Effector memory CD8-positive, alpha-beta T cell (primary cell): Measurements from ENCODE around the gene KLHDC2.
"Not testable (repeated sequence)": the region's sequence is repeated elsewhere in the genome, so short reads cannot be mapped to it uniquely, and the experiment has no call there.

Experiments used
- ATAC-seq: fragments of 150-1000 bp; cut with Tn5 transposase; replicated peaks from 2 replicates; pipeline ENCODE4 v1.10.0; 2021; ENCODE audit warnings: mild to moderate bottlenecking, moderate library complexity
- DNase-seq, 3 experiments: peaks; one replicate each; pipeline ENCODE4 v3.0.0; 2021
- H3K27ac Mint-ChIP-seq, 2 donors: one replicate each; pipeline ENCODE4 v1.8.0; 2022; ENCODE audit warnings: mild to moderate bottlenecking in 2 of 2, mixed read lengths in 2 of 2, moderate library complexity in 2 of 2
- H3K27me3 Mint-ChIP-seq, 2 donors: one replicate each; pipeline ENCODE4 v1.8.0; 2022; ENCODE audit warnings: mixed read lengths in 2 of 2
- H3K36me3 Mint-ChIP-seq: one replicate; pipeline ENCODE4 v1.8.0; 2022; ENCODE audit warnings: mild to moderate bottlenecking, moderate library complexity, mixed read lengths; ENCODE audit not compliant: insufficient read depth
- H3K4me1 Mint-ChIP-seq, 2 donors: one replicate each; pipeline ENCODE4 v1.8.0; 2022; ENCODE audit warnings: low read depth in 2 of 2, mixed read lengths in 2 of 2
- H3K4me3 Mint-ChIP-seq, 2 donors: one replicate each; pipeline ENCODE4 v1.8.0; 2022; ENCODE audit warnings: mild to moderate bottlenecking in 2 of 2, mixed read lengths in 2 of 2, moderate library complexity in 2 of 2
- H3K9me3 Mint-ChIP-seq, 2 donors: one replicate each; pipeline ENCODE4 v1.8.0; 2022; ENCODE audit warnings: mixed read lengths in 2 of 2

The KLHDC2 gene

DNA sequence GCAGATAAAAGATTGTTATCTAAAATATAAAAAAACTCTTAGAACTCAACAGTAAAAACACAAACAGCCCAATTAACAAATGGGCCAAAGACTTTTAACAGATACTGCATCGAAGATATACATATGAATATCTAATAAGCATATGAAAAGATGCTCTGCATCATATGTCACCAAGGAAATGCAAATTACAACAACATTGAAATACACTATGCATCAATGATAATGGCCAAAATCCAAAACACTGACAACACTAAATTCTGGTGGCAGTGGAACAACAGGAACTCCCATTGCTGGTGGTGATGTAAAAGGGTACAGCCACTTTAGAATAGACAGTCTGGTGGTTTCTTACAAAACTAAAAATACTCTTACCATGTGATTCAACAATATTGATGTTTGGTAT is 40.8 kb downstream of the KLHDC2 start:
- ATAC-seq = no peak
- Mint-ChIP-seq H3K9me3 (no peaks in the 10 kb centered on the region), H3K36me3 (peaks cover 68% of the 10 kb centered on the region), H3K27ac (peak overlapping the region in 1 of 2 donors; percentile 8), H3K4me3 (no peak overlapping the region), H3K27me3 (no peaks in the 10 kb centered on the region), H3K4me1 (peaks cover 0 to 8% of the 10 kb centered on the region in 2 donors)
- no peak for DNase-seq

DNA sequence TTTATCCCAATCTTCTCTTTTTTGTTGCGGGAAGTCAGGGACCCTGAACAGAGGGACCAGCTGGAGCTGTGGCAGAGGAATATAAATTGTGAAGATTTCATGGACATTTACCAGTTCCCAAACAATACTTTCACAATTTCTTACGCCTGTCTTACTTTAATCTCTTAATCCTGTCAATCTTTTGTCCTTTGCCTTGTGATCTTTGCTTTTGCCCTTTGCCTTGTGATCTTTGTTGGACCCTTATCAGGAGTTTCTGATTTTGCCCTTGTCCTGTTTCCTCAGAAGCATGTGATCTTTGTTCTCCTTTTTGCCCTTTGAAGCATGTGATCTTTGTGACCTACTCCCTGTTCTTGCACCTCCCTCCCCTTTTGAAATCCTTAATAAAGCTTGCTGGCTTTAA is 48.2 kb downstream of the KLHDC2 start:
- H3K9me3 Mint-ChIP-seq, H3K27me3 Mint-ChIP-seq, ATAC-seq, H3K4me1 Mint-ChIP-seq, H3K4me3 Mint-ChIP-seq, DNase-seq: not testable (repeated sequence)
- H3K36me3 Mint-ChIP-seq = peaks cover 75% of the 10 kb centered on the region
- H3K27ac Mint-ChIP-seq = peak overlapping the region in 1 of 2 donors; percentile 35

DNA sequence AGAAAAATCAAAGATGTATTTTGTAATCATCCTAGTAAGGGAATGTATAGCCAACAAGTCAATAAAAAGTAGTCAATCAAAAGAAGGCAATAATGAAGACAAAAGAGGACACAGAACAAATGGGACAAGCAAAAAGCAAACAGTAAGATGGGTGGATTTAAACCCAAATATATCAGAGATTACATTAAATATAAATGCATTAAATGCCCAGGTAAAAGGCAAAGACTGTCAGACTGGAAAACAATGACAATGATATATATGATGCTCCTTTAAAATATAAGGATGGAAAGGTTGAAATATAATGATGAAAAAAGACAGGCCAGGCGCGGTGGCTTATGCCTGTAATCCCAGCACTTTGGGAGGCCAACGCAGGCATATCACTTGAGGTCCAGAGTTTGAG is 48.9 kb downstream of the KLHDC2 start:
- Mint-ChIP-seq H3K27ac (peak overlapping the region in 1 of 2 donors; percentile 35), H3K27me3 (no peaks in the 10 kb centered on the region), H3K9me3 (no peaks in the 10 kb centered on the region), H3K36me3 (peaks cover 70% of the 10 kb centered on the region), H3K4me1 (peaks cover 0 to 4% of the 10 kb centered on the region in 2 donors), H3K4me3 (no peak overlapping the region)
- DNase-seq (no peak), ATAC-seq (no peak)

DNA sequence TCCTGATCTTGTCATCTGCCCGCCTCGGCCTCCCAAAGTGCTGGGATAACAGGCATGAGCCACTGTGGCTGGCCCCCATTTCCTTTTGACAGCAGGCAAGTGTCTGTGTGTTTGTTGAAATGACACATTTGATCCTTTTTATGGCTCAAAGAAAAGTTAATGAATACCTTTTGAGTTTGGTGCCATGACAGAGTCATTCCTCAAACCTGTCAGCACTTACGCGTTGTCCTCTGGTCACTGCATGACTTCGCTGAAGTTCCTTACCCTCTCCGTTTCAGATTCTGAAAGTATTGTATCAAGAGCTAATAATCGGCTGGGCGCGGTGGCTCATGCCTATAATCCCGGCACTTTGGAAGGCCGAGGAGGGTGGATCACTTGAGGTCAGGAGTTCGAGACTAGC is 52.2 kb downstream of the KLHDC2 start:
- no peak for ATAC-seq

DNA sequence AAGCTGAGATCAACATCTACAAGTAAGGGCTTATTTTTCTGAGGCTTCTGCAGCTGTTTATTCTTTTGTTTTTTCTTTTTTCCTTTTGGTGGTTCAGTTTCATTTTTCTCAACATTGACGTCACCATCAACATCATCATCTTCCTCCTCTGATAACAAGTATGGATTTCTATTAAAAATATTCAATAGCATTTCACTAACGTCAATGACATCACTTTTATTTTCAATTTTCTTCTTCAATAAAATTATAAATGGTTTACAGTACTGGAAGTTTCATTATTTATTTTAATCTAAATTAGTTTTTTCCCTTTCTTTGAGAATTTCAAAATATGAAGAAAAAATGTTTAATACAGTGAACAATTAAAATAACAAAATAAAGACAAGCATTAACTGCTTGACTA is 60.7 kb downstream of the KLHDC2 start:
- DNase-seq (no peak), ATAC-seq (no peak)
- Mint-ChIP-seq H3K4me1 (peaks cover 1 to 5% of the 10 kb centered on the region in 2 donors), H3K9me3 (no peaks in the 10 kb centered on the region), H3K4me3 (no peak overlapping the region), H3K36me3 (peaks cover 93% of the 10 kb centered on the region), H3K27ac (peak overlapping the region in 1 of 2 donors; percentile 71), H3K27me3 (no peaks in the 10 kb centered on the region)

More for the DNA sequence above, 52.2 kb downstream of the KLHDC2 start:
- Mint-ChIP-seq H3K9me3 (no peaks in the 10 kb centered on the region), H3K4me1 (peaks cover 0 to 8% of the 10 kb centered on the region in 2 donors), H3K27ac (no peak overlapping the region), H3K36me3 (peaks cover 74% of the 10 kb centered on the region), H3K4me3 (no peak overlapping the region), H3K27me3 (no peaks in the 10 kb centered on the region)
- DNase-seq = no peak
